ENCODE measurements around the gene MSRB2. TPM values are rescaled to one million over a fixed set of nuclear protein-coding genes. Genes with fewer than 3 reads are reported as not detected.

The MSRB2 gene
- total and polyA plus RNA-seq, 2 experiments from 2014 or later = 26.4 to 90.2 TPM

DNA sequence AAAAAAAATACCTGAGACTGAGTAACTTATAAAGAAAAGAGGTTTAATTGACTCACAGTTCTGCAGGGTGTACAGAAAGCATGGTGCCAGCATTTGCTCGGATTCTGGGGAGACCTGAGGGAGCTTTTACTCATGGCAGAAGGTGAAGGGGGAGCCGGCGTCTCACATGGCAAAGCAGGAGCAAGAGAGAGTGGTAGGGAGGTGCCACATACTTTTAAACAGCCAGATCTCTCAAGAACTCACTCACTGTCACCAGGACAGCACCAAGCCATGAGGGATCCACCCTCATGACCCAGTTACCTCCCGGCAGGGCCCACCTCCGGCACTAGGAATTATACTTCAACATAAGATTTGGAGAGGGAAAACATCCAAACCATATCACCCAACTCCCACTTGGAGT, 25.8 kb downstream of the MSRB2 start:
- Histone ChIP-seq H3K9me3 (ENCODE audit: low read depth) (peaks cover 5% of the 10 kb centered on the region), H3K79me2 (no peaks in the 10 kb centered on the region), H3K4me3 (no peak overlapping the region), H3K27ac (no peak overlapping the region), H3K9me2 (replicated peaks; ENCODE audit: insufficient read depth) (no peaks in the 10 kb centered on the region), H3K4me1 (ENCODE audit: insufficient read depth) (no peaks in the 10 kb centered on the region), H4K20me1 (ENCODE audit: insufficient read depth, poor library complexity, severe bottlenecking) (no peaks in the 10 kb centered on the region), H3K36me3 (replicated peaks; ENCODE audit: insufficient read depth, low read depth) (no peaks in the 10 kb centered on the region), H3K4me2 (no peak overlapping the region), H2AFZ (no peak overlapping the region), H3K27me3 (no peaks in the 10 kb centered on the region)
- TF ChIP-seq EZH2phosphoT487 (IDR thresholded peaks at IDR 0.05; ENCODE audit: low read depth, severe bottlenecking, unreplicated experiment) (no peak), EZH2 (IDR thresholded peaks at IDR 0.05; ENCODE audit: borderline replicate concordance) (no peak)
- TF ChIP-seq, protein P1, sequence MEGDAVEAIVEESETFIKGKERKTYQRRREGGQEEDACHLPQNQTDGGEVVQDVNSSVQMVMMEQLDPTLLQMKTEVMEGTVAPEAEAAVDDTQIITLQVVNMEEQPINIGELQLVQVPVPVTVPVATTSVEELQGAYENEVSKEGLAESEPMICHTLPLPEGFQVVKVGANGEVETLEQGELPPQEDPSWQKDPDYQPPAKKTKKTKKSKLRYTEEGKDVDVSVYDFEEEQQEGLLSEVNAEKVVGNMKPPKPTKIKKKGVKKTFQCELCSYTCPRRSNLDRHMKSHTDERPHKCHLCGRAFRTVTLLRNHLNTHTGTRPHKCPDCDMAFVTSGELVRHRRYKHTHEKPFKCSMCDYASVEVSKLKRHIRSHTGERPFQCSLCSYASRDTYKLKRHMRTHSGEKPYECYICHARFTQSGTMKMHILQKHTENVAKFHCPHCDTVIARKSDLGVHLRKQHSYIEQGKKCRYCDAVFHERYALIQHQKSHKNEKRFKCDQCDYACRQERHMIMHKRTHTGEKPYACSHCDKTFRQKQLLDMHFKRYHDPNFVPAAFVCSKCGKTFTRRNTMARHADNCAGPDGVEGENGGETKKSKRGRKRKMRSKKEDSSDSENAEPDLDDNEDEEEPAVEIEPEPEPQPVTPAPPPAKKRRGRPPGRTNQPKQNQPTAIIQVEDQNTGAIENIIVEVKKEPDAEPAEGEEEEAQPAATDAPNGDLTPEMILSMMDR (IDR thresholded peaks at IDR 0.05; ENCODE audit: poor library complexity) = no peak
- WGBS (ENCODE audit: low lambda C conversion rate, missing lambda C conversion rate) = 96% methylated on average over 5 of the region's 5 CpGs
- no peak for DNase-seq (ENCODE audit: low spot score)

DNA sequence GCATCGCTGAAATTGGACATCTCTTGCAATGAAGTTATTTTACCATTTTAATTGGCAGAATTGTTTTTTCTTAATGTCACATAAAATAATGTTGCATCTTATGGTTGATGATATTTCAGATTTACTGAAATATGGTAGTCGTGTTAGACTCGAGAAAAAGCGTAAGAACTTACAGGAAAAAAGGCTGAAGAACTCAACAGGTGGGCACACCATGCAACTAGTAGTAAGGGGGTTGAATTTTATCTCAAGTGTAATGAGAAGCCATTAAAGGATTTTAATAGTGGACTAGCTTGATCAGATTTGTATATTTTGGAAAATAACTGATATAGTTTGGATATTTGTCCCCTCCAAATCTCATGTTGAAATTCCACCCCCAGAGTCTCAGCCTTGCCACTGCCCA, 41.1 kb downstream of the MSRB2 start:
- H3K4me3 ChIP-seq = no peak overlapping the region
- 98% methylated on average over 4 of the region's 4 CpGs for WGBS (ENCODE audit: low lambda C conversion rate, missing lambda C conversion rate)
- H3K79me2 ChIP-seq = no peaks in the 10 kb centered on the region
- H3K27ac ChIP-seq = no peak overlapping the region
- no peaks in the 10 kb centered on the region for H3K36me3 ChIP-seq (replicated peaks; ENCODE audit: insufficient read depth, low read depth)
- no peak overlapping the region for H3K4me2 ChIP-seq
- no peak for DNase-seq (ENCODE audit: low spot score)
- no peaks in the 10 kb centered on the region for H3K9me2 ChIP-seq (replicated peaks; ENCODE audit: insufficient read depth)
- H3K27me3 ChIP-seq = no peaks in the 10 kb centered on the region
- no peak overlapping the region for H2AFZ ChIP-seq
- H3K9me3 ChIP-seq (ENCODE audit: low read depth) = no peaks in the 10 kb centered on the region
- no peaks in the 10 kb centered on the region for H4K20me1 ChIP-seq (ENCODE audit: insufficient read depth, poor library complexity, severe bottlenecking)
- TF ChIP-seq EZH2 (IDR thresholded peaks at IDR 0.05; ENCODE audit: borderline replicate concordance) = no peak
- TF ChIP-seq, protein P1 (IDR thresholded peaks at IDR 0.05; ENCODE audit: poor library complexity) = no peak
- TF ChIP-seq EZH2phosphoT487 (IDR thresholded peaks at IDR 0.05; ENCODE audit: low read depth, severe bottlenecking, unreplicated experiment) = no peak
- no peaks in the 10 kb centered on the region for H3K4me1 ChIP-seq (ENCODE audit: insufficient read depth)

DNA sequence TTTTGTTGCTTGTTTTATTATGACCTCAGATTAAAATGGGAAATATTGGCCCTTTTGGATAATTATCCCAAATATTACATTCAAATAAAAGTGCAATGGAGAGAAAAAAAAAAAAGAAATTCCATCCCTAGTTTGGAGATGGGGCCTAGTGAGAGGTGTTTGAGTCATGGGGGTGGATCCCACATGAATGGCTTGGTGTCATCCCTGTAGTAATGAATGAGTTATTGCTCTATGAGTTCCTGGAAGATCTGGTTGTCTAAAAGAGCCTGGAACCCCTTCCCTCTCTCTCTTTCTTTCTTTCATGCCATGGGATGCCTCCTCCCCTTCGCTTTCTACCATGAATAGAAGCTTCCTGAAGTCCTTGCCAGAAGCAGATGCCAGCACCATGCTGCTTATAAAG, 44.3 kb downstream of the MSRB2 start:
- Histone ChIP-seq H3K4me2 (no peak overlapping the region), H3K27ac (no peak overlapping the region), H3K4me3 (no peak overlapping the region), H3K9me3 (ENCODE audit: low read depth) (no peaks in the 10 kb centered on the region), H3K9me2 (replicated peaks; ENCODE audit: insufficient read depth) (no peaks in the 10 kb centered on the region), H4K20me1 (ENCODE audit: insufficient read depth, poor library complexity, severe bottlenecking) (no peaks in the 10 kb centered on the region), H3K79me2 (no peaks in the 10 kb centered on the region), H3K36me3 (replicated peaks; ENCODE audit: insufficient read depth, low read depth) (no peaks in the 10 kb centered on the region), H3K27me3 (no peaks in the 10 kb centered on the region), H2AFZ (no peak overlapping the region), H3K4me1 (ENCODE audit: insufficient read depth) (no peaks in the 10 kb centered on the region)
- DNase-seq (ENCODE audit: low spot score) = no peak
- WGBS (ENCODE audit: low lambda C conversion rate, missing lambda C conversion rate) = 65% methylated on average over 1 of the region's 1 CpG
- TF ChIP-seq, protein P1 (IDR thresholded peaks at IDR 0.05; ENCODE audit: poor library complexity) = no peak
- TF ChIP-seq EZH2 (IDR thresholded peaks at IDR 0.05; ENCODE audit: borderline replicate concordance) (no peak), EZH2phosphoT487 (IDR thresholded peaks at IDR 0.05; ENCODE audit: low read depth, severe bottlenecking, unreplicated experiment) (no peak)

DNA sequence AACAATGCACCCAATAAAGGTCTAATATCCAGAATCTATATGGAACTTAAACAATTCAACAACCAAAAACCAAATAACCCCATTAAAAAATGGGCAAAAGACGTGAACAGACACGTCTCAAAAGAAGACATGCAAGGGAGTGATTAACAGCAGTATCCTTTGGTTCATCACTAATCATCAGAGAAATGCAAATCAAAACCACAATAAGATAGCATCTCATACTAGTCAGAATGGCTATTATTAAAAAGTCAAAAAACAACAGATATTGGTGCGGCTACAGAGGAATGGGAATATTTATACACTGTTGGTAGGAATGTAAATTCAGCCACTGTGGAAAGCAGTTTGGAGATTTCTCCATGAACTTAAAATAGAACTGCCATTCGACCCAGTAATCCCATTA, 46.6 kb downstream of the MSRB2 start:
- Histone ChIP-seq H3K27me3 (no peaks in the 10 kb centered on the region), H2AFZ (no peak overlapping the region), H3K4me2 (no peak overlapping the region), H3K4me1 (ENCODE audit: insufficient read depth) (no peaks in the 10 kb centered on the region), H3K79me2 (no peaks in the 10 kb centered on the region), H3K27ac (no peak overlapping the region), H4K20me1 (ENCODE audit: insufficient read depth, poor library complexity, severe bottlenecking) (no peaks in the 10 kb centered on the region), H3K9me2 (replicated peaks; ENCODE audit: insufficient read depth) (no peaks in the 10 kb centered on the region), H3K36me3 (replicated peaks; ENCODE audit: insufficient read depth, low read depth) (no peaks in the 10 kb centered on the region), H3K4me3 (no peak overlapping the region), H3K9me3 (ENCODE audit: low read depth) (no peaks in the 10 kb centered on the region)
- 87% methylated on average over 4 of the region's 4 CpGs for WGBS (ENCODE audit: low lambda C conversion rate, missing lambda C conversion rate)
- DNase-seq (ENCODE audit: low spot score) = no peak
- TF ChIP-seq EZH2phosphoT487 (IDR thresholded peaks at IDR 0.05; ENCODE audit: low read depth, severe bottlenecking, unreplicated experiment) = no peak
- TF ChIP-seq, protein P1 (IDR thresholded peaks at IDR 0.05; ENCODE audit: poor library complexity) = no peak
- TF ChIP-seq EZH2 (IDR thresholded peaks at IDR 0.05; ENCODE audit: borderline replicate concordance) = no peak

Data from hepatocyte (in vitro differentiated cells).